ENCODE results near the gene CAMK2G.

The CAMK2G gene

DNA sequence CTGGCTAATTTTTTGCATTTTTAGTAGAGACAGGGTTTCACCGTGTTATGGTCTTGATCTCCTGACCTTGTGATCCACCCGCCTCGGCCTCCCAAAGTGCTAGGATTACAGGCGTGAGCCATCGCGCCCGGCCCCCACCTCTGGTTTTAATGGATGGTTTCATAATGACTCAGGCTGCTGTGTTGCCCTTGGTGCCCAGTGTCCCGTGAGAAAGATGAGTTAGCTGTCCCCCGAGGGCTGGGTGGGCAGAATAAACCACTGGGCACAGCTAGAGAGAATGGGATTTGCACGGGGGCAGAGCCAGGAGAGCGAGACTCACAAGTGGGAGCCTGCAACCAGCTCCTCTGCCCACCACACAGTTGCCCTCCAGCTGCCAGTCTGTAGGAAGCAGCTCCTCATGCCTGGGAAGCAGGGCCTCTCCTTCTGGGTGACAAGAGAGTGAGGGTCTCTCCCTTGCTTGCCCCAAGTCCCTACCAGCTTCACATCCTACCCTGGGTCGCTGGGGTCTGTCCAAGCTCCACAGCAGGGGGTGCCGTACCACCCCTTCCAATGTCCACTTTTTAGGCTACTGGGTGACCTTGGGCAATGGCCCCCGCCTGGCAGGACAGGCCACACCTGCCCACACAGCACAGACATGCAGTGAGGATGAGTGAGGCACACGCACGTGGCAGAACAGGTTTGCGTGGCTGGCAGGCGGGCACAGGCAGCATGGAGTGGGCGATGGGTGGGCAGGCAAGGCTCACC lies 46.8 kb downstream of the CAMK2G start:
- in situ Hi-C loops (cut with MboI; ENCODE audit: low sequenced_read_pairs, unreplicated experiment) = no loop called here
- TF ChIP-seq, protein P1, sequence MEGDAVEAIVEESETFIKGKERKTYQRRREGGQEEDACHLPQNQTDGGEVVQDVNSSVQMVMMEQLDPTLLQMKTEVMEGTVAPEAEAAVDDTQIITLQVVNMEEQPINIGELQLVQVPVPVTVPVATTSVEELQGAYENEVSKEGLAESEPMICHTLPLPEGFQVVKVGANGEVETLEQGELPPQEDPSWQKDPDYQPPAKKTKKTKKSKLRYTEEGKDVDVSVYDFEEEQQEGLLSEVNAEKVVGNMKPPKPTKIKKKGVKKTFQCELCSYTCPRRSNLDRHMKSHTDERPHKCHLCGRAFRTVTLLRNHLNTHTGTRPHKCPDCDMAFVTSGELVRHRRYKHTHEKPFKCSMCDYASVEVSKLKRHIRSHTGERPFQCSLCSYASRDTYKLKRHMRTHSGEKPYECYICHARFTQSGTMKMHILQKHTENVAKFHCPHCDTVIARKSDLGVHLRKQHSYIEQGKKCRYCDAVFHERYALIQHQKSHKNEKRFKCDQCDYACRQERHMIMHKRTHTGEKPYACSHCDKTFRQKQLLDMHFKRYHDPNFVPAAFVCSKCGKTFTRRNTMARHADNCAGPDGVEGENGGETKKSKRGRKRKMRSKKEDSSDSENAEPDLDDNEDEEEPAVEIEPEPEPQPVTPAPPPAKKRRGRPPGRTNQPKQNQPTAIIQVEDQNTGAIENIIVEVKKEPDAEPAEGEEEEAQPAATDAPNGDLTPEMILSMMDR (IDR thresholded peaks at IDR 0.05; ENCODE audit: borderline replicate concordance, control extremely low read depth, extremely low read depth, insufficient read depth, missing control alignments) = no peak
- no peak for DNase-seq (ENCODE audit: low spot score)

DNA sequence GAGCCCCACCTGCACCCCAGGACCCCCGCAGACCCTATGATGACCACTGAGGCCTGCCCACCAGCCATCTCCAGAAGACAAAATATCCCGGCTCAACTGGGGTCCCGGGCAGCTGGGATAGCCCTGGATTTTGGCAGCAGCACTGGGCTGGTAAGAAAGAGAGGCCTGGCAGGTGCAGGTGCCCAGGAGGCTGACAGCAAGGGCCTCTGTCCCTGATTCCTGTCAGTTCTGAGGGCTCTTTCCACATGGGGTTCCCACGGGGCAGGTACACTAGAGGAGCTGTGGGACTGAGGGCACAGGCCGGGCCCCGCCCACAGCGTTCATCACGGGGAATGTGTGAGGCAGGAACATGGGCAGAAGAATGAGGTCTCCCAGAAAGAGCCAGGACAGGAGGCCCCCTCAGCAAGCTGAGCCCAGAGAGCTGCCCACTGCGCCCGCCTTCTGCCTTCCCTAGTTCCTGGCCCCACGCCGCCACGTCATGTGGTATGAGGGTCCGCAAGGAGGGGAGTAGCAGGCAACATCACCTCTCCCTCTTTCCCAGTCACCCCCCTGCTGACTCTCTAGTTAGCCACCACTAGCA lies 50.1 kb downstream of the CAMK2G start:
- no peak for DNase-seq (ENCODE audit: low spot score)
- in situ Hi-C loops (cut with MboI; ENCODE audit: low sequenced_read_pairs, unreplicated experiment) = no loop called here
- TF ChIP-seq, protein P1 (IDR thresholded peaks at IDR 0.05; ENCODE audit: borderline replicate concordance, control extremely low read depth, extremely low read depth, insufficient read depth, missing control alignments) = no peak

DNA sequence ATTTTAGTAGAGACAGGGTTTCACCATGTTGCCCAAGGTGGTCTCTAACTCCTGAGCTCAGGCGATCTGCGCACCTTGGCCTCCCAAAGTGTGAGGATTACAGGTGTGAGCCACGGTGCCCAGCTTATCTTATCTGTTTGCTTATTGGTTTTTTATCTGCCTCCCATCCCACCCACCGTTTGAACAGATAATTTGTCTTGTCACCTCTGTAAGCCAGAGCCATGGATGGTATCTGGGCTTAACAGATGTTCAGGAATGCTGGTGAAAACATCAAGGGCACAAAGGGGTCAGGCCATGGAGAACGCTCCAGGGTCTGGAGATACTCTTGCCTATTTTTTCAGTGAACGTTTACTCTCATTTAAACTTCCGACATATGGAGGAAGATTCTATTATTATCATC lies 51.0 kb downstream of the CAMK2G start:
- TF ChIP-seq, protein P1 (IDR thresholded peaks at IDR 0.05; ENCODE audit: borderline replicate concordance, control extremely low read depth, extremely low read depth, insufficient read depth, missing control alignments) = no peak
- in situ Hi-C loops (cut with MboI; ENCODE audit: low sequenced_read_pairs, unreplicated experiment) = no loop called here
- no peak for DNase-seq (ENCODE audit: low spot score)

DNA sequence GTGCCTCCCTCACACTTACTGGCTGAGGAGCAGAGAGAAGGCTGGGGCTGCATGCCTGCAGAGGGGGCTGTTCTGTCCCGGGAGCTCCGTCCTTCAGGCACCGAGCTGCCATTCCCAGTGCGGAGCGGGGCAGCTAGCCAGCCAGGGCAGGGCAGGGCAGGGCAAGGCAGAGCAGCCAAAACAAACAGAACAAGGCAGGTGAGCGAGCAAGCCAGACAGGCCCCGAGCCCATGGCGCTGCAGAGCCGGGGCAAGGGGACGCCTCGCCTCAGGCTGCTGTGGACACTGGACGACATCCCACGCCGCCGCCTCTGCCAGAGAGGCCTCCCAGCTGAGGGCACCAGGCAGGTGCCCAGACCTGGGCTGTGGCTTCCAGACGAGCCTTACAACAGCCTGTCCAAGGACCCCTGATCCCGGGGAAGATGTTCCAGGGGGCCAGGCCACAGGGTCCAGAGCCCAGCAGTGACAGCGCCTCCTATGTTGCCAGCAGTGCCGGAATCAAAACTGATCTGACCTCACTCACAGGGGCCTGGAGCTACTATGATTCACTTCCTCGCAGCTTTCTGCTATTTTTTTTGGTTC lies 54.8 kb downstream of the CAMK2G start:
- TF ChIP-seq, protein P1 (IDR thresholded peaks at IDR 0.05; ENCODE audit: borderline replicate concordance, control extremely low read depth, extremely low read depth, insufficient read depth, missing control alignments) = no peak
- no peak for DNase-seq (ENCODE audit: low spot score)
- in situ Hi-C loops (cut with MboI; ENCODE audit: low sequenced_read_pairs, unreplicated experiment) = no loop called here

DNA sequence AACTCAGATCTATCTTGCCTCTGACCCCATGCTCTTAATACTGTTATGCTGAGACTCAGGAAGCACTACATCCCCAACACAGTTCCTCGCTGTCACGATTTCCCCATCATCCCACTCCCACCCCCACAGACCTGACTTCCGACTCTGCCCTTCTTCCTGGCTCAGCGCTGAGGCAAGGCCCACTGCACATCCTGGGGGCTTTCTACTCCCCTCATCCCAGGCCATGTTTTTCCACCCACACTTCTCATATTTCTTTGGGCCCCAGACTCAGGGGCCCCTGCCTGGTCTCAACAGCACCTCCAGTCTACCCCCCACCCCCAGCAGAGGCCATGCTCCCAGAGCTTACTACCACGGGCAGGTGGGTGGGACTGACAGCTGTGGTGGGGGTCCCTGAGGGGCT lies 55.3 kb downstream of the CAMK2G start:
- TF ChIP-seq, protein P1 (IDR thresholded peaks at IDR 0.05; ENCODE audit: borderline replicate concordance, control extremely low read depth, extremely low read depth, insufficient read depth, missing control alignments) = no peak
- in situ Hi-C loops (cut with MboI; ENCODE audit: low sequenced_read_pairs, unreplicated experiment) = no loop called here
- no peak for DNase-seq (ENCODE audit: low spot score)

DNA sequence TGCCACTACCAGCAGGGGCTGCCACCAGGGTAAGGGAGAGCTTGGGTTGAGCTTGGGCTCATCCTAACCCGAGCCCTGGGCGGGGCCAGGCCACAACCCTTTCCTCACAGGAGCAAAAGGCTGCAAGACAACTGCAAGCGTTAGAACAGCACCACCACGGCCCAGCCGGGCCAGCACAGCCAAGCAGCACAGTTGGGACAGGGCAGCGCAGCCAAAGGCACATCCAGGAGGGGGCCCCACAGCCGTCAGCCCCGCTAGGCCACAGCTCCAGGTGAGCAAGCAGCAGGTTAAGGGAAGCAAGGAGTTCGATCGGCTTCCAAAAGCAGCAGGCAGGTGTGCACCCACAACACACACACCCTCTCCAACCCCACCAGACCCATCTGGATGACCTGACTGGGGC lies 56.0 kb downstream of the CAMK2G start:
- in situ Hi-C loops (cut with MboI; ENCODE audit: low sequenced_read_pairs, unreplicated experiment) = no loop called here
- no peak for DNase-seq (ENCODE audit: low spot score)
- TF ChIP-seq, protein P1 (IDR thresholded peaks at IDR 0.05; ENCODE audit: borderline replicate concordance, control extremely low read depth, extremely low read depth, insufficient read depth, missing control alignments) = no peak

Data from GM13976 (cell line).